K562 (cell line): Measurements from ENCODE around the gene DR1. TPM values are rescaled to one million over a fixed set of nuclear protein-coding genes. Genes with fewer than 3 reads are reported as not detected.

Experiments
- ATAC-seq: fragments of 200-7000 bp; cut with Tn5 transposase; 3 replicates; pipeline ENCODE4 v1.9.1; 2020; ENCODE audit warnings: moderate library complexity
- BruUV-seq: library from RNA; stranded (reverse); fragments of 400-500 nt; replicated peaks from 2 replicates; lab custom pipeline; 2021; lab: Mats Ljungman, UMichigan
- CTCF ChIA-PET: fragments of 300-600 bp; formaldehyde crosslinking; extraction: SDS; loops from one replicate; lab custom pipeline; 2021; ENCODE audit warnings: low intra/inter-chr PET ratio; lab: Yijun Ruan, JAX
- POLR2A ChIA-PET: fragments of 300-600, 350-650 bp; sonication (Branson Sonifier 250); formaldehyde crosslinking; extraction: SDS; loops from one replicate; lab custom pipeline; 2021; ENCODE audit warnings: antibody characterized with exemption, inconsistent platforms; lab: Yijun Ruan, JAX
- DNase-seq, 4 experiments: peaks; one replicate each; pipeline versions ENCODE4 v3.0.0 to v3.0.0-alpha.2; 2011 to 2018; ENCODE audit warnings: low spot score in 3 of 4, mixed read lengths in 3 of 4; ENCODE audit errors: extremely low read depth in 1 of 4
- FAIRE-seq: peaks from 2 replicates; lab custom pipeline; 2011; peaks lifted over from hg19 to GRCh38; lab: Jason Lieb, UNC
- H2AFZ ChIP-seq: 2 replicates; pipeline ENCODE4 v1.6.0; 2011; ENCODE audit warnings: low read depth, low read length, control low read depth, inconsistent platforms
- H3K27ac ChIP-seq: fragments of 200-600 bp; 3 replicates; pipeline ENCODE4 v1.8.0; 2011; ENCODE audit warnings: low read depth, mild to moderate bottlenecking, control low read depth, inconsistent platforms, low read length, moderate library complexity, mixed read lengths; ENCODE audit errors: extremely low read depth
- H3K27me3 ChIP-seq, 2 experiments: fragments of 300-600 bp in 1 of 2; 2 replicates in 1 of 2; 3 replicates in 1 of 2; pipeline versions ENCODE4 v1.6.0 to v1.8.0; 2011; ENCODE audit warnings: inconsistent platforms in 2 of 2, low read length in 2 of 2, mild to moderate bottlenecking in 1 of 2, mixed read lengths in 1 of 2, moderate library complexity in 1 of 2; ENCODE audit not compliant: control insufficient read depth in 2 of 2, insufficient read depth in 2 of 2
- H3K36me3 ChIP-seq: fragments of 300-600 bp; 3 replicates; pipeline ENCODE4 v1.8.0; 2011; ENCODE audit warnings: mild to moderate bottlenecking, low read length, inconsistent platforms; ENCODE audit not compliant: control insufficient read depth, insufficient read depth
- H3K4me1 ChIP-seq, 2 experiments: fragments of 200-600 bp in 1 of 2; replicated peaks in 1 of 2; 2 replicates in 1 of 2; 3 replicates in 1 of 2; pipeline versions ENCODE4 v1.5.1 to v1.8.0; 2011; ENCODE audit warnings: inconsistent platforms in 2 of 2, low read length in 2 of 2, mild to moderate bottlenecking in 1 of 2, mixed read lengths in 1 of 2, moderate library complexity in 1 of 2; ENCODE audit not compliant: control insufficient read depth in 2 of 2, insufficient read depth in 2 of 2
- H3K4me2 ChIP-seq: 2 replicates; pipeline ENCODE4 v1.6.1; 2011; ENCODE audit warnings: low read length, control low read depth, inconsistent platforms, mixed read lengths; ENCODE audit not compliant: insufficient read depth
- H3K4me3 ChIP-seq: fragments of 200-600 bp; sonication (generic), shearing (Covaris generic); 2 replicates; pipeline ENCODE4 v1.5.1; 2016; ENCODE audit warnings: control low read depth, inconsistent platforms
- H3K79me2 ChIP-seq: fragments of 200-600 bp; 3 replicates; pipeline ENCODE4 v1.8.0; 2011; ENCODE audit warnings: low read length, inconsistent platforms; ENCODE audit not compliant: control insufficient read depth, insufficient read depth
- H3K9ac ChIP-seq, 2 experiments: 2 replicates each; pipeline versions ENCODE4 v1.6.0 to v1.6.1; 2011; ENCODE audit warnings: low read depth in 2 of 2, low read length in 2 of 2, control low read depth in 1 of 2, inconsistent platforms in 1 of 2, mild to moderate bottlenecking in 1 of 2, mixed read lengths in 1 of 2; ENCODE audit not compliant: insufficient read depth in 1 of 2
- H3K9me1 ChIP-seq: one replicate; pipeline ENCODE4 v1.6.0; 2011; ENCODE audit warnings: inconsistent platforms, mild to moderate bottlenecking, low read length, moderate library complexity; ENCODE audit not compliant: control insufficient read depth, insufficient read depth
- H3K9me3 ChIP-seq: replicated peaks from 2 replicates; pipeline ENCODE4 v1.5.1; 2011; ENCODE audit warnings: low read depth, low read length, inconsistent platforms; ENCODE audit not compliant: control insufficient read depth, insufficient read depth
- H4K20me1 ChIP-seq: replicated peaks from 2 replicates; pipeline ENCODE4 v1.6.1; 2011; ENCODE audit warnings: low read length, inconsistent platforms, mixed read lengths; ENCODE audit not compliant: control insufficient read depth, insufficient read depth
- ATF6 ChIP-seq: sonication (generic); formaldehyde crosslinking; IDR thresholded peaks from 2 replicates; pipeline ENCODE4 v1.4.0; 2020; ENCODE audit warnings: mild to moderate bottlenecking, missing genetic modification reagents
- BACH1 ChIP-seq: fragments of 200-800 bp; sonication (Bioruptor generic); IDR thresholded peaks from 2 replicates; pipeline ENCODE4 v1.6.1; 2016; ENCODE audit warnings: missing genetic modification characterization, missing compliant biosample characterization
- DEAF1 ChIP-seq: fragments of 450-650 bp; formaldehyde crosslinking; IDR thresholded peaks from 2 replicates; pipeline ENCODE4 v1.4.0; 2020; ENCODE audit warnings: mild to moderate bottlenecking, moderate library complexity
- E2F4 ChIP-seq: sonication (generic); formaldehyde crosslinking; IDR thresholded peaks from 2 replicates; pipeline ENCODE4 v1.8.0; 2022; ENCODE audit warnings: mild to moderate bottlenecking, low read depth, missing genetic modification reagents
- FOXJ2 ChIP-seq: fragments of 200-800 bp; sonication (Bioruptor generic); IDR thresholded peaks from 2 replicates; pipeline ENCODE4 v1.6.1; 2016; ENCODE audit warnings: missing genetic modification characterization, missing compliant biosample characterization
- LCOR ChIP-seq: sonication (generic); formaldehyde crosslinking; IDR thresholded peaks from 2 replicates; pipeline ENCODE4 v1.8.0; 2022; ENCODE audit warnings: mild to moderate bottlenecking, missing genetic modification reagents
- MCM7 ChIP-seq, 2 experiments: fragments of 450-650 bp; IDR thresholded peaks; 2 replicates each; pipeline ENCODE4 v1.6.1; 2016 to 2018
- MTA1 ChIP-seq: fragments of 450-650 bp; IDR thresholded peaks from 2 replicates; pipeline ENCODE4 v1.6.1; 2017; ENCODE audit warnings: borderline replicate concordance
- SMARCC2 ChIP-seq: fragments of 450-650 bp; IDR thresholded peaks from 2 replicates; pipeline ENCODE4 v1.6.1; 2017; ENCODE audit warnings: antibody characterized with exemption, moderate library complexity, mild to moderate bottlenecking, low read depth
- SOX6 ChIP-seq: fragments of 450-650 bp; IDR thresholded peaks from 2 replicates; pipeline ENCODE4 v1.6.1; 2014; ENCODE audit warnings: mild to moderate bottlenecking
- SPI1 ChIP-seq: IDR thresholded peaks from 2 replicates; pipeline ENCODE4 v1.6.1; 2011; ENCODE audit warnings: low read depth, low read length, control low read depth, borderline replicate concordance
- ZBTB2 ChIP-seq: fragments of 450-650 bp; IDR thresholded peaks from 2 replicates; pipeline ENCODE4 v1.6.1; 2016; ENCODE audit warnings: antibody characterized with exemption
- ZNF282 ChIP-seq: sonication (generic); formaldehyde crosslinking; IDR thresholded peaks from 2 replicates; pipeline ENCODE4 v1.8.1; 2023; ENCODE audit warnings: missing genetic modification reagents
- WGBS: fragments of 100-300 bp; shearing (Covaris generic); methylation state at CpG from one replicate; pipeline ENCODE4 v1.1.6; 2016; ENCODE audit warnings: low coverage, mixed read lengths; ENCODE audit not compliant: insufficient coverage; ENCODE audit errors: missing lambda C conversion rate; 5-methylcytosine and 5-hydroxymethylcytosine counted together
- in situ Hi-C: fragments of 300-500 bp; cut with MboI; formaldehyde crosslinking; loops from 4 replicates; pipeline ENCODE4 v1.15.0; 2018; ENCODE audit warnings: inconsistent platforms, mixed read lengths
- intact Hi-C: fragments of 100-400 bp; cut with micrococcal nuclease; formaldehyde crosslinking; loops from 2 replicates; pipeline ENCODE4 v1.14.2; 2022
- polyA plus RNA-seq, 8 experiments: library from polyadenylated mRNA; depleted of rRNA in 4 of 8; stranded (reverse) in 5 of 8; unstranded in 3 of 8; fragments of >200 nt; fragmentation: Nextera tagmentation in 2 of 8; fragmentation: Illumina TruSeq in 1 of 8; extraction: Ambion mirVana in 2 of 8; extraction: Trizol in 1 of 8; gene quantifications; 2 replicates each; pipeline versions ENCODE4 v1.2.1 to v1.2.3, GENCODE V29; 2011 to 2014; ENCODE audit warnings: inconsistent platforms in 1 of 8, missing spikeins in 1 of 8
- total RNA-seq, 7 experiments: library from RNA; depleted of rRNA in 6 of 7; stranded (reverse); fragments of >200 nt in 6 of 7; fragmentation: Illumina TruSeq in 2 of 7; extraction: Trizol in 2 of 7; gene quantifications; 2 replicates each; pipeline versions ENCODE4 v1.2.1 to v1.2.3, GENCODE V29; 2011 to 2021; ENCODE audit warnings: low replicate concordance in 1 of 7

The DR1 gene
- total and polyA plus RNA-seq, 9 of the 15 experiments (the other 6 are each of a cell fraction or from before 2014, with no cell fraction given) = 8.1 to 78.8 (median 46.3) TPM

DNA sequence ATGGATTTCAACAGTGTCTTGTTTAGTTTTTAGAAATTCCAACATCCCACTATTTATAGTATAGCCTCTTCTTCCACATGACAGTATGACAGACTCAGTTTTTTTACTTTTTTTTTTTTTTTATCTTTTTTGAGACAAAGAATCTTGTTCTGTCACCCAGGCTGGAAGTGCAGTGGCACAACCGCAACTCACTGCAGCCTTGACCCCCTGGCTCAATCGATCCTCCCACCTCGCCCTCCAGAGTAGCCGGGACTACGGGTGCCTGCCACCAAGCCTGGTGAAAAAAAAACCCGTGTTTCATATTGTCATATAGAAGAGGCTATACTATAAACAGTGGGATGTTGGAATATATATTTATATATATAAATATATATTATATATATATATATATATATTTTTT, 1.2 kb upstream of the DR1 start (continued):
- TF ChIP-seq ZNF282 = no peak

GRCh38 chr1:93344886-93345632, 648 bp upstream of the DR1 start:
- Histone ChIP-seq H3K79me2 (peaks cover 70% of the 10 kb centered on the region), H2AFZ (peak overlapping the region; percentile 86), H3K9me3 (no peaks in the 10 kb centered on the region), H3K4me3 (peak overlapping the region; percentile 91), H3K36me3 (peaks cover 10% of the 10 kb centered on the region; the same call in 2 of the 3 replicates), H3K4me1 (peaks cover 0 to 4% of the 10 kb centered on the region in 2 experiments; a peak in 2 of 5 replicates), H3K27ac (peak overlapping the region; percentile 99), H3K27me3 (no peaks in the 10 kb centered on the region), H3K9ac (peak overlapping the region; percentile 96 to 100), H4K20me1 (peaks cover 10% of the 10 kb centered on the region; the same call in 1 of the 2 replicates), H3K4me2 (peak overlapping the region; percentile 93), H3K9me1 (no peaks in the 10 kb centered on the region)
- CTCF ChIA-PET = no interaction called here
- in situ Hi-C loops (no loop called here), intact Hi-C loops (loop anchor here (5.0 kb wide), 3 partner anchors 43 to 263 kb away; no protein-coding TSS in a partner anchor)
- DNase-seq = no peak
- WGBS = 3% methylated on average over 12 of the region's 12 CpGs
- no peak; the same call in 2 of the 3 replicates for ATAC-seq
- BruUV-seq = TSS peak; percentile 87
- FAIRE-seq = no peak
- POLR2A ChIA-PET = interaction anchor here (0.7 to 2.2 kb wide), 13 partner anchors 9 to 501 kb away, joined by 3 to 16 read pairs (median 5); partner anchors contain the start of gene MTF2
- no peak for TF ChIP-seq E2F4
- peak; percentile 38; the same call in 1 of the 2 replicates for TF ChIP-seq BACH1
- TF ChIP-seq SMARCC2 = peak; percentile 42; the same call in 1 of the 2 replicates
- TF ChIP-seq MCM7 (IDR thresholded peaks at IDR 0.05) = no peak
- TF ChIP-seq ATF6 (CRISPR knock-in tag) = peak; percentile 24; the same call in 1 of the 2 replicates
- 0 out of 2 replicates have a peak, but pooled peaks have one; percentile 12 for TF ChIP-seq MTA1
- 0 out of 2 replicates have a peak, but pooled peaks have one; percentile 11 for TF ChIP-seq DEAF1 (CRISPR knock-in tag)
- TF ChIP-seq FOXJ2 = peak; percentile 47; the same call in 1 of the 2 replicates
- no peak for TF ChIP-seq ZBTB2
- peak; percentile 59; the same call in 1 of the 2 replicates for TF ChIP-seq SPI1
- TF ChIP-seq SOX6 = no peak
- TF ChIP-seq LCOR (CRISPR knock-in tag) = 0 out of 2 replicates have a peak, but pooled peaks have one; percentile 6
